CD4-positive, alpha-beta T cell (primary cell): ENCODE results near the gene FDX2. TPM values are rescaled to one million over a fixed set of nuclear protein-coding genes. Genes with fewer than 3 reads are reported as not detected.
A peak's percentile ranks its signal among the peaks of the same experiment; 100 is the strongest.

ENCODE experiments used
- ATAC-seq: fragments of 200-7000 bp; cut with Tn5 transposase; one replicate; pipeline ENCODE4 v1.10.0; 2022; ENCODE audit warnings: mild to moderate bottlenecking; ENCODE audit not compliant: poor library complexity
- CTCF ChIA-PET: fragments of 350-600 bp; sonication (Branson Sonifier 250); formaldehyde crosslinking; loops from one replicate; lab custom pipeline; 2021; ENCODE audit warnings: antibody characterized with exemption, inconsistent platforms; lab: Charles Lee
- POLR2A ChIA-PET: fragments of 350-600 bp; sonication (Branson Sonifier 250); formaldehyde crosslinking; loops from one replicate; lab custom pipeline; 2021; ENCODE audit warnings: antibody characterized with exemption, inconsistent platforms; lab: Charles Lee
- DNase-seq, 14 experiments: peaks; one replicate each; pipeline ENCODE4 v3.0.0-alpha.2; 2013 to 2020; ENCODE audit warnings: mixed read lengths in 2 of 14
- H3K27ac ChIP-seq, 2 donors: one replicate each; pipeline versions ENCODE4 v1.5.1 to v1.7.0; 2013; ENCODE audit warnings: low read length in 2 of 2, low read depth in 1 of 2, mild to moderate bottlenecking in 1 of 2
- H3K27me3 ChIP-seq, 2 experiments: 1 replicate in 1 of 2; 2 replicates in 1 of 2; pipeline versions ENCODE4 v1.6.1 to v1.7.0; 2013; ENCODE audit warnings: low read length in 2 of 2, control low read depth in 1 of 2, mild to moderate bottlenecking in 1 of 2, moderate library complexity in 1 of 2; ENCODE audit not compliant: insufficient read depth in 2 of 2, control insufficient read depth in 1 of 2
- H3K36me3 ChIP-seq: one replicate; pipeline ENCODE4 v1.6.1; 2013; ENCODE audit warnings: low read length, control low read depth; ENCODE audit not compliant: insufficient read depth
- H3K4me1 ChIP-seq: one replicate; pipeline ENCODE4 v1.6.1; 2013; ENCODE audit warnings: low read length, control low read depth; ENCODE audit not compliant: insufficient read depth
- H3K4me3 ChIP-seq: one replicate; pipeline ENCODE4 v1.5.1; 2013; ENCODE audit warnings: mild to moderate bottlenecking, low read length, moderate library complexity
- H3K9me3 ChIP-seq, 2 experiments: 1 replicate in 1 of 2; 2 replicates in 1 of 2; pipeline versions ENCODE4 v1.6.1 to v1.7.0; 2013; ENCODE audit warnings: low read length in 2 of 2, mild to moderate bottlenecking in 2 of 2, control low read depth in 1 of 2, moderate library complexity in 1 of 2; ENCODE audit not compliant: control insufficient read depth in 1 of 2, insufficient read depth in 1 of 2
- H3K27ac Mint-ChIP-seq: one replicate; pipeline ENCODE4 v1.8.0; 2020; ENCODE audit warnings: mixed read lengths
- H3K27me3 Mint-ChIP-seq: one replicate; pipeline ENCODE4 v1.8.0; 2021; ENCODE audit warnings: mixed read lengths
- H3K36me3 Mint-ChIP-seq: one replicate; pipeline ENCODE4 v1.8.0; 2021; ENCODE audit warnings: low read depth, mixed read lengths
- H3K4me1 Mint-ChIP-seq: one replicate; pipeline ENCODE4 v1.8.0; 2021; ENCODE audit warnings: low read depth, mixed read lengths
- H3K4me3 Mint-ChIP-seq: one replicate; pipeline ENCODE4 v1.8.0; 2020; ENCODE audit warnings: mild to moderate bottlenecking, mixed read lengths
- H3K9me3 Mint-ChIP-seq: one replicate; pipeline ENCODE4 v1.8.0; 2020; ENCODE audit warnings: mixed read lengths
- intact Hi-C, 2 experiments: fragments of 100-400 bp; cut with DNase I in 1 of 2; cut with micrococcal nuclease in 1 of 2; formaldehyde crosslinking; loops; one replicate each; pipeline versions ENCODE4 v1.15.1 to v1.9.0; 2023 to 2025; cut with DNase I, micrococcal nuclease
- total RNA-seq, 174 experiments: library from RNA in 2 of 174; stranded (reverse) in 2 of 174; gene quantifications; one replicate each; pipeline ENCODE4 v1.2.3 and lab custom pipeline; 2021 to 2026
- TF ChIP-seq, protein P1 (sequence below): fragments of 200-600 bp; IDR thresholded peaks from one replicate; pipeline ENCODE4 v1.8.0; 2022; ENCODE audit warnings: antibody characterized with exemption, mild to moderate bottlenecking

FDX2 gene
- total RNA-seq, 2 experiments from 2014 or later = 1.2 to 1.9 TPM

DNA sequence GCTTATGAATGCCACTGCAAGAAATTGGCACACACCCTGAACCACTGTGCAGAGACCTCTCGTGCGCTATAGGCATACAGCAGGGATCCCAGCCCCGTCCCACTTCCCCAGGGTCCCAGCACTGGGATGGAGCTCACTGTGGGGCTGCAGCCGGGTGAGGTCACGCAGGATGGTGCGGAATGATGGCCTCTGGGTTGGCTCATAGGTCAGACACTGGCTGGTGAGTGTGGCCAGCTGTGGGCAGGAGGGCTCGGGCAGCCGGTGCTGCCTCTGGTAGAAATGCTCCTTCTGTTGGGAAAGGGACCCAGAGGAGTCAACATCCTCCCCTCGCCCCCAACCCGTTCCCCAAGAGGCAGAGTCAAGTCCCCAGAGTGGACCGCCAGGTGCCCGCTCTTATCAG is 40.6 kb upstream of the FDX2 start:
- Histone ChIP-seq H3K27ac (no peak overlapping the region), H3K27me3 (no peaks in the 10 kb centered on the region), H3K36me3 (peaks cover 68% of the 10 kb centered on the region), H3K9me3 (no peaks in the 10 kb centered on the region), H3K4me3 (no peak overlapping the region), H3K4me1 (no peaks in the 10 kb centered on the region)
- Mint-ChIP-seq H3K4me3 (no peak overlapping the region), H3K27ac (no peak overlapping the region), H3K36me3 (peaks cover 71% of the 10 kb centered on the region), H3K4me1 (no peaks in the 10 kb centered on the region), H3K9me3 (no peaks in the 10 kb centered on the region), H3K27me3 (no peaks in the 10 kb centered on the region)
- ChIA-PET CTCF (no interaction called here), POLR2A (no interaction called here)
- DNase-seq = no peak
- TF ChIP-seq, protein P1, sequence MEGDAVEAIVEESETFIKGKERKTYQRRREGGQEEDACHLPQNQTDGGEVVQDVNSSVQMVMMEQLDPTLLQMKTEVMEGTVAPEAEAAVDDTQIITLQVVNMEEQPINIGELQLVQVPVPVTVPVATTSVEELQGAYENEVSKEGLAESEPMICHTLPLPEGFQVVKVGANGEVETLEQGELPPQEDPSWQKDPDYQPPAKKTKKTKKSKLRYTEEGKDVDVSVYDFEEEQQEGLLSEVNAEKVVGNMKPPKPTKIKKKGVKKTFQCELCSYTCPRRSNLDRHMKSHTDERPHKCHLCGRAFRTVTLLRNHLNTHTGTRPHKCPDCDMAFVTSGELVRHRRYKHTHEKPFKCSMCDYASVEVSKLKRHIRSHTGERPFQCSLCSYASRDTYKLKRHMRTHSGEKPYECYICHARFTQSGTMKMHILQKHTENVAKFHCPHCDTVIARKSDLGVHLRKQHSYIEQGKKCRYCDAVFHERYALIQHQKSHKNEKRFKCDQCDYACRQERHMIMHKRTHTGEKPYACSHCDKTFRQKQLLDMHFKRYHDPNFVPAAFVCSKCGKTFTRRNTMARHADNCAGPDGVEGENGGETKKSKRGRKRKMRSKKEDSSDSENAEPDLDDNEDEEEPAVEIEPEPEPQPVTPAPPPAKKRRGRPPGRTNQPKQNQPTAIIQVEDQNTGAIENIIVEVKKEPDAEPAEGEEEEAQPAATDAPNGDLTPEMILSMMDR = no peak
- no peak for ATAC-seq
- intact Hi-C loops = loop anchor here in 1 of 2 experiments (10.0 kb wide), 1 partner anchor 1412 kb away; no protein-coding TSS in a partner anchor

DNA sequence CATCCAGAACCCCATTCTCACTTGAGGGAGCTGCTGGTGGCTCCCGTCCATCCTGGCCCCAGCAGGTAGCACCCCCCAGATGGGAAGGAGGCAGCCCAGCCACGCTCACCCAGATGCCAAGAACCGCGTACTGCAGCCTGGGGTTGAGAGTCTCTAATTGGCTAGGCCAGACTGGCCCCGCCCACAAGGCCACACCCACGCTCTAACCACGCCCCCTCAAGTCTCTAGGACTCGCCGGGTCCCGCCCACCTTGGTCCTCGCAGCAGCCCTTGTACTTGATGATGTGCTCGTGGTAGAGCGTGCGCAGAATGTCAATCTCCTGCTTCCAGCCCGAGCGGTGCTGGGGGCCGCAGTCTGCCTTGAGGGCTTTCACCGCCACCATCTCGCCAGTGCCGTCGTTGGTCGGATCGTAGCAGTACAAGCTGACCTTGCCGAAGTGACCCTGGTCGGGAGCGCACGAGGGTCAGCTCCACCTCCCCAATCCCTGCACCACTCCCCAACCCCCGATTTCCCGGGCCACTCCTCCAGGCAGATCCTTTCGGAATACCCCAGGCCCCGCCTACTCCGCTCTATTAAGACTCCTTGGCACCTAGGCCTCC is 38.1 kb upstream of the FDX2 start:
- H3K4me3 ChIP-seq = no peak overlapping the region
- CTCF ChIA-PET = no interaction called here
- POLR2A ChIA-PET = interaction anchor here (0.5 kb wide), 1 partner anchor 187 kb away, joined by 3 read pairs; no protein-coding TSS in a partner anchor
- no peaks in the 10 kb centered on the region for H3K4me1 ChIP-seq
- TF ChIP-seq, protein P1 = no peak
- Mint-ChIP-seq H3K9me3 (no peaks in the 10 kb centered on the region), H3K27me3 (no peaks in the 10 kb centered on the region), H3K4me3 (no peak overlapping the region), H3K36me3 (peaks cover 60% of the 10 kb centered on the region), H3K27ac (no peak overlapping the region), H3K4me1 (no peaks in the 10 kb centered on the region)
- peak in 6 of 14 experiments; percentile 11 to 69 (median 27) for DNase-seq
- peaks cover 60% of the 10 kb centered on the region for H3K36me3 ChIP-seq
- H3K9me3 ChIP-seq = no peaks in the 10 kb centered on the region
- ATAC-seq = peak; percentile 64
- no peaks in the 10 kb centered on the region for H3K27me3 ChIP-seq
- no peak overlapping the region for H3K27ac ChIP-seq
- intact Hi-C loops = loop anchor here in 1 of 2 experiments (10.0 kb wide), 1 partner anchor 1409 kb away; no protein-coding TSS in a partner anchor

DNA sequence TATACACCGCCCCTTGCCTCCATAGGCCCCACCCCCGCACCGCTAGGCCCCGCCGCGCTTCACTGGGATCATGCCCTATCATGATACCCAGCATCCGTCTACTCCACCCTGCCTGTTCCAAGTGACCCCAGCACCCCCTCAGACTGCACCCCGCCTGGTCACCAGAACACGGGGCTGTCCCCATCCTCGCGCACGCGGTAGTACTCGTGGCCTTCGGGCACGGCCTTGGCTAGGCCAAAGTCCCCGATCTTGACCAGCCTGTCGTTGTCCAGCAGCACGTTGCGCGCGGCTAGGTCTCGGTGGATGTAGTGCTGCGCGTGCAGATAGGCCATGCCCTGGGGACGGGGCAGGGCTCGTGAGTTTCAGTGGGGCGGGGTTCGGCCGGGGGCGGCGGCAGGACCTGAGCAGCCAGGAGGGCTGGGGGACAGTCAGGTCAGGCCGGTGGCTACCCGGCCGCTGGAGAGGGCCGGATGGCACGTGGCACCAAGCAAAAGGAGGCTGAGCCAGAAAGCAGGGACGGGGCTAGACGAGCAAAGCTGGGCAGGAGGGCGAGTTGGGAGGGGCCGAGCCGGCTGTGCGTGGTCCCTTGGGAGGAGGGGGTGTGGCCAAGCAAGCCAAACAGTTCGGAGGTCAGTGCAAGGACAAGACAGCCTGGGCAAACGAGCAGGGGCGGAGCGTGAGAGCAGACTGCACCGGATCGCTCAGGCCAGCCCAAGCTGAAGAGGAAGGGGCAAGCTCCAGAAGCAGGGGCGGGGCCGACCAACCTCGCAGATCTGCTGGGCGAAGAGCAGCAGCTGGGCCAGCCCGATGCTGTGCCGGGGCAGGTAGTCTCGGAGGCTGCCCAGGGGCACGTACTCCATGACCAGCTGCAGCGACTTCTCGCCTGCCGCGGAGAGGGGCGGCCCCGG is 37.2 kb upstream of the FDX2 start:
- Histone ChIP-seq H3K36me3 (peaks cover 56% of the 10 kb centered on the region), H3K27me3 (no peaks in the 10 kb centered on the region), H3K27ac (no peak overlapping the region), H3K9me3 (no peaks in the 10 kb centered on the region), H3K4me3 (no peak overlapping the region), H3K4me1 (no peaks in the 10 kb centered on the region)
- no peaks in the 10 kb centered on the region for H3K4me1 Mint-ChIP-seq
- H3K9me3 Mint-ChIP-seq = no peaks in the 10 kb centered on the region
- no peak overlapping the region for H3K27ac Mint-ChIP-seq
- no peak for ATAC-seq
- DNase-seq = no peak
- H3K27me3 Mint-ChIP-seq = no peaks in the 10 kb centered on the region
- peaks cover 55% of the 10 kb centered on the region for H3K36me3 Mint-ChIP-seq
- intact Hi-C loops = loop anchor here in 1 of 2 experiments (10.0 kb wide), 1 partner anchor 1408 kb away; no protein-coding TSS in a partner anchor
- CTCF ChIA-PET = no interaction called here
- no peak overlapping the region for H3K4me3 Mint-ChIP-seq
- TF ChIP-seq, protein P1 = no peak
- POLR2A ChIA-PET = no interaction called here
